ENCODE results near the gene HLA-DMB. TPM values are rescaled to one million over a fixed set of nuclear protein-coding genes. Genes with fewer than 3 reads are reported as not detected.

The HLA-DMB gene
- total and polyA plus RNA-seq, 10 of the 15 experiments (the other 5 are each of a cell fraction or from before 2014, with no cell fraction given), result 114 to 173 (median 150) TPM

- no peak for ATAC-seq
- Histone ChIP-seq H3K4me1 (ENCODE audit: control insufficient read depth, insufficient read depth, low read length) (no peaks in the 10 kb centered on the region), H3K79me2 (ENCODE audit: control insufficient read depth, insufficient read depth, low read length) (no peaks in the 10 kb centered on the region; the same call in 1 of the 2 replicates), H3K4me2 (ENCODE audit: control insufficient read depth, insufficient read depth) (no peak overlapping the region), H4K20me1 (ENCODE audit: control insufficient read depth, insufficient read depth) (no peaks in the 10 kb centered on the region), H3K27me3 (replicated peaks in 1 of 2; ENCODE audit: control insufficient read depth in 2 of 2, insufficient read depth in 2 of 2, low read length in 1 of 2) (no peaks in the 10 kb centered on the region), H3K9me3 (replicated peaks; ENCODE audit: control insufficient read depth, insufficient read depth, low read length) (no peaks in the 10 kb centered on the region), H3K9ac (ENCODE audit: control insufficient read depth, insufficient read depth, low read length) (no peak overlapping the region), H3K4me3 (no peak overlapping the region), H2AFZ (ENCODE audit: control insufficient read depth, low read depth, low read length) (no peak overlapping the region), H3K27ac (ENCODE audit: control insufficient read depth, insufficient read depth) (no peak overlapping the region), H3K36me3 (ENCODE audit: control insufficient read depth in 2 of 2, insufficient read depth in 2 of 2, low read length in 1 of 2) (no peaks in the 10 kb centered on the region)
- BruUV-seq (replicated peaks), result no TSS peak
- ChIA-PET SMC1A (ENCODE audit: uncharacterized antibody, unreplicated experiment) (interaction anchor here (0.8 to 2.7 kb wide), 9 partner anchors 10 to 80 kb away, joined by 3 to 27 read pairs (median 4); no protein-coding TSS in a partner anchor), RAD21 (ENCODE audit: unreplicated experiment) (interaction anchor here (1.5 to 1.6 kb wide), 2 partner anchors 18 to 81 kb away, joined by 3 to 4 read pairs; no protein-coding TSS in a partner anchor), POLR2A (interaction anchor here (0.9 kb wide), 1 partner anchor 9 kb away, joined by 3 read pairs; no protein-coding TSS in a partner anchor), CTCF (interaction anchor here (1.0 to 2.9 kb wide), 7 partner anchors 10 to 145 kb away, joined by 3 to 22 read pairs (median 4); partner anchors contain the start of gene TAP2)
- in situ Hi-C loops (cut with MboI), result no loop called here
- no peak for TF ChIP-seq HCFC1 (IDR thresholded peaks at IDR 0.05; ENCODE audit: low read length)
- TF ChIP-seq CTCF (IDR thresholded peaks at IDR 0.05 in 2 of 3, conservative IDR thresholded peaks at IDR 0.05 in 1 of 3; ENCODE audit: control insufficient read depth in 2 of 3, extremely low read depth in 1 of 3, insufficient read depth in 1 of 3, low read depth in 3 of 3, low read length in 3 of 3), result no peak
- no peak for TF ChIP-seq KDM1A (IDR thresholded peaks at IDR 0.05; ENCODE audit: borderline replicate concordance)
- no peak for TF ChIP-seq BMI1 (IDR thresholded peaks at IDR 0.05; ENCODE audit: borderline replicate concordance)
- TF ChIP-seq SMARCA5 (IDR thresholded peaks at IDR 0.05), result no peak
- no peak for TF ChIP-seq ESRRA (IDR thresholded peaks at IDR 0.05; ENCODE audit: low read length)
- no peak for TF ChIP-seq CHD2 (IDR thresholded peaks at IDR 0.05; ENCODE audit: borderline replicate concordance, low read depth, low read length)
- no peak for TF ChIP-seq ZNF384 (IDR thresholded peaks at IDR 0.05; ENCODE audit: borderline replicate concordance, low read depth, low read length)
- no peak for TF ChIP-seq CBFB (IDR thresholded peaks at IDR 0.05; ENCODE audit: low read depth)
- no peak for TF ChIP-seq ETV6 (conservative IDR thresholded peaks at IDR 0.05 in 1 of 2, IDR thresholded peaks at IDR 0.05 in 1 of 2; ENCODE audit: borderline replicate concordance in 1 of 2, low read depth in 1 of 2)
- TF ChIP-seq LARP7 (IDR thresholded peaks at IDR 0.05), result no peak
- TF ChIP-seq ZNF217 (IDR thresholded peaks at IDR 0.05), result no peak
- no peak for TF ChIP-seq ZZZ3 (IDR thresholded peaks at IDR 0.05; ENCODE audit: control insufficient read depth, insufficient read length, low read depth)
- FAIRE-seq, result no peak
- no peak for DNase-seq (ENCODE audit: low read depth, low spot score)
- intact Hi-C loops (cut with micrococcal nuclease; ENCODE audit: unreplicated experiment), result no loop called here
These were observed 36.9 kb downstream of the HLA-DMB start for GRCh38 chr6:32903952-32904351.

Data from GM12878 (cell line).